Head of caudate nucleus (tissue), 42 donors: ENCODE measurements around the gene SGMS1.
"Not testable (repeated sequence)": the region's sequence is repeated elsewhere in the genome, so short reads cannot be mapped to it uniquely, and the experiment has no call there.

ENCODE experiments used
- DNase-seq, 42 donors: peaks; one replicate each; pipeline versions ENCODE4 v3.0.0 to v3.0.0-alpha.2; 2020 to 2021; ENCODE audit warnings: mixed read lengths in 7 of 42
- intact Hi-C: fragments of 100-400 bp; cut with DNase I; formaldehyde crosslinking; loops from one replicate; pipeline ENCODE4 v1.15.0; 2022

SGMS1 gene

DNA sequence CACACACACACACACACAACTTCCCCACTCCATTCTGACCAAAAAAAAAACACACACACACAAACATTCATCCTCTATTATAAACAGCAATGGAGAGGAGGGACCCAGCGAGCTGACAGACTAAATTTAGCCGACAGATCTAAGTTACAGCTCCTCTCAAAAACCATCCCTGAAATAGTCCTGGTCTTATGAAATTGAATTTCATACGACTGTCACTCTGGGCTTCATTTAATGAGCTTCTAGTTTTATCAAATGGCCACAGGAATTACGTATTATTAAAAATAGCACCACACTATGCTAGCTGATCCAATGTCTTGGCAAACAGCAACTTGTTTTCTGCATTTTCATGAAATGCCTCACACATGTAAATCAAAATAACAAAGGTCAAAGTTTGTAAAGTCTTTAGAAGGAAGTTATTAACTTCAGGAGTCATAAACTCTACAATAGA, 241.2 kb downstream of the SGMS1 start:
- DNase-seq = no peak
- intact Hi-C loops = no loop called here

GRCh38 chr10:50381642-50382041, 242.1 kb downstream of the SGMS1 start:
- intact Hi-C loops = no loop called here
- no peak for DNase-seq

DNA sequence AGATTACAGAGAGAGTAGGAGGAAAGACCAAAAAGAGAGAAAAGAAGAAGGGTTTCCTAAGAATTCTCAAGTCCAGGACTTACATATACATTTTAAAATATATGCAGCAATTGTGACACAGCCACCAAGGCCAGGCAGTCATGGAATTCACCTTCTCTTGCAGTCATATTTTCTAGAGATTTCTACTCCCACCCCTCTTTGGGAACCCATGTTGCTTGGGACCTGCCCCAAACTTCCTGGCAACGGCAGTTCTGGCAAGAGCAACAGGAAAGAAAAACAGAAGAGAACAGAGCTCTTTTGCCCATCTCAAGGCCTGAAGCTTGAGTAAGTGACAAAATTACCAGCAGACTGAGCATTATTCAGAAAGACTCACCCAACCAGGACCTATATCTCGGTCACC, 244.1 kb downstream of the SGMS1 start:
- no peak for DNase-seq

GRCh38 chr10:50375745-50376144, 248.0 kb downstream of the SGMS1 start:
- intact Hi-C loops = no loop called here

More for the DNA sequence above, 244.1 kb downstream of the SGMS1 start:
- intact Hi-C loops = no loop called here

DNA sequence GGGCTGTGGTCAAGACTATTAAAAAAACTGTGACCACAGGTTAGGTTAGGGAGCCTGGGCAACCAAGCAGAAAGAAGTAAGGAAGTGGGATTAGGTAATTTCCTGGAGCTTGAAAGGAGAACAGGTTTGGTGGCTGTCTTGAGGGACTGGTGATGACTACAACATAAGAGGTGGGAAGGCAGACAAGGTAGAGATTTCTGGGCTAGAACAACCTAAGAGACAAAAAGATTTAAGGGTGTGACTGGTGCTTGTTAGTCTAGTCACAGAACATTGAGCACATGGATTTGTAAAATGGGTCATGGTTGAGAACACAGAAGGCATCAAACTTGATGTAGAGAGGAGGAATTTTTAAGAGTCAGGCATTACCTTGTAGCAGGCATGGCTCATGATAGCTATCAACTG, 248.7 kb downstream of the SGMS1 start:
- intact Hi-C loops = no loop called here
- DNase-seq = peak in 7 of 42 donors; percentile 17 to 58 (median 23)

More at GRCh38 chr10:50375745-50376144, 248.0 kb downstream of the SGMS1 start:
- no peak for DNase-seq

GRCh38 chr10:50373821-50374501, 249.8 kb downstream of the SGMS1 start:
- intact Hi-C loops = no loop called here
- no peak for DNase-seq

- DNase-seq = no peak
- intact Hi-C loops = loop anchor here (5.0 kb wide), 1 partner anchor 257 kb away; no protein-coding TSS in a partner anchor
Measured at GRCh38 chr10:50369931-50370330, 253.8 kb downstream of the SGMS1 start.

DNA sequence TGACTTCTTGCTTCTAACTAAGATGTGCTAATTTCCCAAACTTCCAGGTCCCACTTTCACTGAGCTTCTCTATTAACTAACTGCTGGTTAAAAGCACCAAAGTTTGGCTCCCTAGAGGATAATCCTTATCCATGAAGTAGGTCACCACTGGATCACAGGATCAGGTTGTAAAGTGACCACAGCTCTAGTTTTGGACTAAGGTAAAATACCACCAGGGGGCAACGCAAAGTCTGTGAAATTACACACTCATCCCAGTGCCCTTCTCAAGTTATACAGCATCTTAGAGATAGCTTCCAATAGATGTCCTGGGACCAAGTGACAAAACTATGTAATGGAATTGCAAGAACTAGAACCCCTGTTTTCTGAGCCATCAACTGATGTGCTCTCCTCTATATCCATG, 256.0 kb downstream of the SGMS1 start:
- intact Hi-C loops = loop anchor here (5.0 kb wide), 1 partner anchor 260 kb away; no protein-coding TSS in a partner anchor
- peak in 1 of 42 donors; percentile 20 for DNase-seq

GRCh38 chr10:50366421-50366820, 257.3 kb downstream of the SGMS1 start:
- intact Hi-C loops = loop anchor here (5.0 kb wide), 1 partner anchor 261 kb away; no protein-coding TSS in a partner anchor
- not testable (repeated sequence) for DNase-seq

DNA sequence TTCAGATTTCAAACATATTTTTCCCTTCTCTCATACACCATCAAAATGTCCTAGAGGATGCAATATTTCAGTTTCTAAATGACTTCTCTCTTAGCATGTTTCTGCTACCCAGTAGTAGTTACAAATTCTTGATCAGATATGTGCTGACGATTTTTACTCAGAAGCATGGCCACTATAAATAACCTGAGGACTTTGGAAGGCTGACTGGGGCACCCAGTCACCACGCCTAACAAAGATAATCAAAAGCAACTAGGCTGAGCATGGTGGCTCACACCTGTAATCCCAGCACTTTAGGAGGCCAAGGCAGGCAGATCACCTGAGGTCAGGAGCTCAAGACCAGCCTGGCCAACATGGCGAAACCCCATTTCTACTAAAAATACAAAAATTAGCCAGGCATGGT, 259.0 kb downstream of the SGMS1 start:
- intact Hi-C loops = loop anchor here (5.0 kb wide), 1 partner anchor 263 kb away; no protein-coding TSS in a partner anchor
- not testable (repeated sequence) for DNase-seq

DNA sequence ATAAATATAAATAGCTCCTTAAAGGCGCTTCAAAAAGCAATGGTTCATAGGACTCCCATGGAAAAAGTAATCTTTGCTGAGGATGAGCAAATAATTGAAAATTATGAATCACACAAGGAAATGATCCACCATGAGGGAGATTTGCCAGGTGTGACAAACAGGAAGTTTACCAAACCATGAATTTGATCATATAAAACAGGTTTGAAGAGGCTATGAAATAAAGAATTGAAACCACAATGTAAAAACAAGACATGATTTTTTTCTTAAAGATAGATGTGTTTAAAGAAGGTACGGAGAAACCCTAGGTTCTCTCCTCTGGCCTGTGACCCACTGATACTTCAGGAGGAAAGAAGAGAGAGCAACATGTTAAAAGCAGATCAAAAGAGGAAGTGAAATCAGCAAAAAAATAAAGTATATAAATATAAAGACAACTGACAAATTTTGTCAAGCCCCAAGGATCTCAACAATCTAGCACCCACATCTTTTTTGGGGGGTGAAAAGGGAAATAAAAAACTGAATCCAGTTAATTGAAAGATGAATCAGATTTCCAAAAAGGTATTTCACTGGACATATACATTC, 261.1 kb downstream of the SGMS1 start:
- no peak for DNase-seq
- intact Hi-C loops = no loop called here

- no peak for DNase-seq
- intact Hi-C loops = no loop called here
Measured at GRCh38 chr10:50361946-50362345, 261.8 kb downstream of the SGMS1 start.

- intact Hi-C loops = no loop called here
Measured at GRCh38 chr10:50360077-50360850, 263.5 kb downstream of the SGMS1 start.

DNA sequence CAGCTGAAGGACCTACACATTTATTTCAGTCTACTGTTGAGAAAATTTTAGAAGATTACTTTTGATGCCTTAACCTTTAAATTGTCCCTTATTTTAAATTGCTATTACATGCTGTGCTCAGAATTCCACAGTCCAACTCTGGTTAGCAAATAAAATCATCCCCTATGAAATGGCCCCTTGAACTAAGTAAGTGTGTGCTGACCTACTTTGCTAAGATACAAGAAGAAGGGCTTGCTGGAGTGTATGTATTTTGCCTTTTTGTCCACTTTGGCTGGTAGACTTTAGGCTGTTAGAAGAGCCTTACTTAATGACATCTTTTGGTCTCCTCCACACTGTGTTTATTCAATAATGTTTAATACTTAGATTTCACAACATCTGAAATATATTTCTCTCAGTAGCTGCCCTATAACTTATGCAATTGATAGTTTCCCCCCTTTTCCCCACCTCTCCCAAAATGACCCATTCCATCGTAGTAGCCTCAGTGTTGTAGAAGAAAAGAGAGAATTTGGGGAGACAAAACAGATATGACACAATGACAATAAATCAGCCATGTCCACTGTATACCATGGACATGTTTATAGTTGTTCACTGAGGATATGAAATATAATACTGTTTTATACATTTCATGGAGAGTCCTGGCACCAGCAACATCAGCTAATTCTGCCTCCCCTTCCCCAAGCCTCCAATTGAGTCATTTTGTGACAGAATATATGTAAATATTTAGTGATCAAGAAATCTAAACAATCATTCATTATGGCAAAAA, 264.6 kb downstream of the SGMS1 start:
- no peak for DNase-seq
- intact Hi-C loops = no loop called here

More at GRCh38 chr10:50360077-50360850, 263.5 kb downstream of the SGMS1 start:
- no peak for DNase-seq

- intact Hi-C loops = no loop called here
- no peak for DNase-seq
Measured at GRCh38 chr10:50358411-50358810, 265.3 kb downstream of the SGMS1 start.

- DNase-seq, intact Hi-C loops: not testable (repeated sequence)
Measured at GRCh38 chr10:50356481-50356832, 267.3 kb downstream of the SGMS1 start.

- intact Hi-C loops, DNase-seq: not testable (repeated sequence)
Measured at GRCh38 chr10:50355693-50356480, 267.9 kb downstream of the SGMS1 start.

DNA sequence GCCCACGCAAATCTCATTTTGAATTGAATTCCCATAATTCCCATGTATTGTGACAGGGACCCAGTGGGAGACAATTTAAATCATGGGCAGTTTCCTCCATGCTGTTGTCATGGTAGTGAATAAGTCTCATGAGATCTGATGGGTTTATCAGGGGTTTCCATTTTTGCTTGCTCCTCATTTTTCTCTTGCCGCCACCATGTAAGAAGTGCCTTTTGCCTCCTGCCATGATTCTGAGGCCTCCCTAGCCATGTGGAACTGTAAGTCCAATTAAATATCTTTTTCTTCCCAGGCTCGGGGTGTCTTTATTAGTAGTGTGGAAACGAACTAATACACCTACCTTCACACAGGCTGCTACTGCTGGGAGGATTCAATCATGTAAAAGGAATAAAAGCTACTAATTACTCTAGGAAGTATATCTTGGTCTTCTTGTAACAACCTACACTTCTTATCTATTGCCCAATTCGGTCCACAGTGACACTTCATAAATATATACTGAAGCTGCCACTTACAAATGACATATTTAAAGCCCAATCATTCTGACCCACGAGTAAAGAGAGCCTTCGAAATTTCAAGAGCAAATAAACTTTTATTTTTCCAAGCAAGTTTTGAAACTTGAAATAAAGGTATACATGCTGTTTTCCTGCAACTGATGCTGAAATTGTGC, 272.1 kb downstream of the SGMS1 start:
- intact Hi-C loops = no loop called here
- no peak for DNase-seq
